Activated CD8-positive, alpha-beta memory T cell treated with anti-CD3 and anti-CD28 coated beads, Interleukin-2, amount 50 U/mL, for 48 hours (primary cell): ENCODE measurements around the gene LRP6.

Experiments
- DNase-seq: peaks from one replicate; pipeline ENCODE4 v3.0.0-alpha.2; 2020

Gene LRP6

DNA sequence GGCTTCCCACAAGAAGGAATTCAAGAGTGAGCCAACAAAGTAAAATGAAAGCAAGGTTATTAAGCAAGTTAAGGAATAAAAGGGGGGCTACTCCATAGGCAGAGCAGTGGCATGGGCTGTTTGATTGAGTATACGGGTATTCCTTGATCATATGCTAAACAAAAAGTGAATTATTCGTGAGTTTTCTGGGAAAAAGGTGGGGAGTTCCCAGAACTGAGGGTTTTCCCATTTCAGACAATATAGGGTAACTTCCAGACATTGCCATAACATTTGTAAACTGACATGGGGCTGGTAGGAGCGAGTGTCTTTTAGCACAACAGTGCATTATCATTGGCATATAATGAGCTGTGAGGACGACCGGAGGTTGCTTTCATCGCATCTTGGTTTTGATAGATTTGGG is 198.1 kb downstream of the LRP6 start:
- DNase-seq: no peak
